Stimulated activated CD4-positive, alpha-beta T cell treated with anti-CD3 and anti-CD28 coated beads, Interleukin-2, amount 100 ng/mL, for 4 hours (primary cell): ENCODE results near the gene C2orf49.

ENCODE experiments used
- DNase-seq: peaks from one replicate; pipeline ENCODE4 v3.0.0-alpha.2; 2020; ENCODE audit warnings: low read depth

The C2orf49 gene

DNA sequence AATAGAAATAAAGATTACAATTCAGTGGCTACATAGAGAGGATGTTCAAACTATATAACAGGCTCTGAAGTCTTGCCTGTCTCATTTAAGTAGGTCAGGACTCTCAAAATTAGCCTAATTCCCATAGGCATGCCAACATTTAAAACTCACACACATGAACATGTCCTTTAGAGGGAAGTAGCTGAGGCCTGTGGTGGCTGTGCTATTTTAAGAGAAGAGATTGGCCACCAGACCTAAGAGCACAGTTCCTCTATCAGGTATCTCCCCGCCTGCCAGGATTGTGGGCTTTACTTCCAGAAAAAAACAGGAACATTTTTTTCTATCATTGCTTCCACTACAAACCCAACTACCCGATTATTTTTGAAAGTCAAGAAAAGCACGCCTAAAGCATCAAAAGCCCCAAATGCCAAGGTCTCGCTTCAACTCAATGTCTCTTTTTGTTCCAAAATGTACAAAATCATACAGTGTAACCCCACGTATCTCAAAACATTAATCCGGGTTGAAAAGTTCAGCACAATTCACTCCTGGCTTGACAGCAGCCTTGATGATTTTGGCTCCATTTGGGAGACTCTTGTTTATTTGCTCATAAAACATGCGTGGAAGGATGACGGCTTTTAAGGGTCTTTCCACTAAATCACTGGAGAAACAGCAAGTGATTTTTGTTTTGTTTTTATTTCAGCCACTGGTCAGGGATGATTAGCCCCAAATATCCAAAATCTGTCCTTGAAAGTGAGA is 46.3 kb downstream of the C2orf49 start:
- DNase-seq, result no peak

DNA sequence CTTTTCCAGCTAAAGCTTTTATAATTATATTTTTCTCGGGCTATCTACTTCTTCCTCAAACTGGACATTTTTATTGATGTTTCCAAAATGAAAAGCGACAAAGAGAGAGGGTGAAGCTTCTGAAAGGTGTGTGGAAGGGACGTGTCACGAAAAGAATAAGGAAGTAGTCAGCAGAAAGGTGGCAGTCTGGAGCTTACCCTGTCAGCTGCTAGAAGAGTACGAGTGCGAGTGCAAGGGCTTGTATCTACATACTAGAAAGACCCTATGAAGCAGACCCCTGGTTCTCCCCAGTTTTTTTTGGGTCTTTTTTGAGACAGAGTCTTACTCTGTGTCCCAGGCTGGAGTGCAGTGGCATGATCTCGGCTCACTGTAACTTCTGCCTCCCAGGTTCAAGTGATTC is 46.9 kb downstream of the C2orf49 start:
- no peak for DNase-seq

DNA sequence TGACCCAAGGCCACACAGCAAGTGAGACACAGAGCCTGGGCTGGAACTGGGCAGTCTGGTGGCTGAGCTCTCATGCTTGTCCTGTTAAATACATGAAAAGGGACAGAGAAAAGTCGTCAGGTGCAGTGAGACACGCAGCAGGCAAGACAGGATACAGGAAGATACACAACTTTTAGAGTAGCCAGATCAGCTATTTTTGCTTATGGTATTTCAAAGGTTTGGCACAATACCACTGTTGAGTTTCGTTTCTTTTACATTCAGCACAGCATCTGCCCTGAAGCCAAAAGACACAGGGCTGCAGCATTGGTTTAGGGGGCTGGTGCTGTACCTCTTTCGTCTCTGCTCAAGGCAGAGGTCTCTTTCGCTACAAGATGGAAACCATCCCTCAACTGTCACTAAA is 47.5 kb downstream of the C2orf49 start:
- no peak for DNase-seq

DNA sequence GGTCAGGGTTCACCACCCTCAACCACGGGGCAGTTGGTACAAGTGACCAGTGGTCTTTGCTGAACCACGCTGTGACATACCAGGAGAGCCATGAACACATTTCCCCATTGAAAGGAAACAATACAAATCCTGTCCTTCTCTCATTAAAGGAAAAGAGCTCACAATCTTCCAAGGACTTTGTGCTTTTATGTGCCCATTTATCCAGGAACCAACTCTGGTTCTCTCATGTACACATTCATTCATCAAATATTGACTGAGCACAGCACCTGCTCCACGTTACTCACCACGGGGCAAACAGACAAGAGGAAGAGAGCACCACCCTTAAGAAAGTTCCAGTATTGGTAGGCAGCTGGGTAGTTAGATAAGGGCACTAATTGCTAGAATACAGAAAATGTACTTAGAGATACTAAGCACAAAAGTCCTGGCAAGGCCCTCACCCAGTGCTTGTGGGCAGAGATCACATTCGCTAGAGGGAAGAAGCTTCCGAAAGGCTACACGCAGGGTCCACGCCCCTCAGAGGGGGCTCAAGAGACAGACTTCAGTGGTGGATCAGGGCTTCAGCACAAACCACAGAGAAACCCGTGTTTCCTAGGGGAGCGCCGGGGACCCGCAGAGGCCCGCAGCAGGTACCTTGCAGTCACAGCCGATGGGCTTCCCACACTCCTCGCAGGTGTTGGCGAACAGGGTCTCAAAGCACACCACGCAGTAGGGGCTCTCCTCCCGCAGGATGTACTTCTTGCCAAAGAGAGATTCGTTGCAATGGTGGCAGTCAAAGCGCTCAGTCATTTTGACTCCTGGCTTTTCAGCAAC is 48.6 kb downstream of the C2orf49 start:
- DNase-seq, result no peak

DNA sequence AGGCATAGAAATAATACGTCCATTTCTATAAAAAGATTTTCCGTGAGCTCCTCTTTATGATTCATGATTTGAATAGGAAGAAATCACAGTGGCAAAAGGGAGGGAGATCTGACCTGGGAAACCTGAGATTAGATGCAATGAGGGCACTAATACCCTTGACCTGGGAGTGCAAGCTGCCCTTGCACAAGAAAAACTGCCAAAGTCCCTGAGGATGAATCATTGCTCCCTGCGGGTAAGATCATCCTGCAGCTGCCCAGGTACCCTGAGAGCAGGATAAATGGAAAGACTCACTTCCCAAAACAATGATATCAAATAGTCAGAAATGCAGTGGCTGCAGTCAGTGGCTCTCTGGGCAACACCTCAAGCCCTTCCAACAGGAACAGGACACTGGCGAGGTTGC is 49.9 kb downstream of the C2orf49 start:
- no peak for DNase-seq

DNA sequence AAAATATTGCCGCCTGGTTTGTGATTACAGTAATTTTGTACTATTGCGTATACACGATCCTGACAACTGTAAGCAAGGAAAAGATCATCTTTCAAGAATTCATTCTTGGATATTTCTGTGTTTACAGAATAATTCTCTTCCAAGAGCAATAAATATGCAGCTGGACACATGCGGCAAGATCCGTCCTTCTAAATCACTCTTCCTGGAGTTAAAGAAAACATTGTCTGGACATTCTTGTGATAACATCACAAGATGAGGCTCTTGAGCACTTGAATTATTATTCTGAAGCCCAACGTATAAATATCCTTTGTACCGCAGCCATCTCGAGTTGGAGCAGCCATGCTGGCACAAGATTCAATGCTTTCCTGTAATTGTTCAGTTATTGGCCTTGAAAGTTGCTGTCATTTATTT is 51.6 kb downstream of the C2orf49 start:
- no peak for DNase-seq

DNA sequence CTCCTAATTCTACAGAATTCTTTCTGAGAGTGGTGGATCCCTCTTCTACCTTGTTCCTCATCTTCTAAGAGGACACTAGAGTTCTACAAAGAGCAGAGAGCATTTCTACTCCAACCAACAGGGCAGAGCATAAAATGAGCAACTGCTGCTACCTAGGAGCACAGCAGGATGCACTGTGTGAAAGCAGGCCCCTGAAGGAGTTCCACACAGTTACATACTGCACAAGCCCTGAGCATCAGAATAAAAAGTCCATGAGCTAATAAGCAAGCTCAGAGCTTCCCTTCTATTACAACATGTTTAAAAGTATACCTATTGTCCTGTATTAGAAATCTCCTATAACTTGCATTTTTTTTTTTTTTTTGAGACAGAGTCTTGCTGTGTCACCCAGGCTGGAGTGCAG is 53.1 kb downstream of the C2orf49 start:
- no peak for DNase-seq

DNA sequence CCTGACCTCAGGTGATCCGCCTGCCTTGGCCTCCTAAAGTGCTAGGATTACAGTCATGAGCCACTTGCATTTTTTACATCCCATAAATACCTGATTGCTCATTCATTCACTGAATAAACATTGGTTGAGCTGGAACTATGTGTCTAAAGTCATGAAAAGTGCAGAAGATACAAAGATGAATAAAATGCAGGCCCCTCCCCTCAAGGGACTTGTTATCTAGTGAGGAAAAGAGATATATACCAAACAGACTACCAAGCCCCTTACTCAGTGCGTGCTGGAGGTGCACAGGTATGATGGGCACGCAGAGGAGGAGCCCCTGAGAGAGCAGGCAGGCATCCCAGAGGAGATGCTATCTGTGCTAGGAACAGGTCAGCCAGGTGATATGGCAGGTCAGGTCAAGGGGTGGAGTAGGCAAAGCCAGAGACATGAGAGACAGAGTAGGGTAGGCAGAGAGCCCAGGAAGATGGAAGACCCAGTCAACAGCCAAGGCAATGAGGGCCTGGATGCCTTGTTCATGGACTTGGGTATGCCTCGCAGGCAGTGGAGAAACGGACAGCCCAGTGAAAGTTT is 53.8 kb downstream of the C2orf49 start:
- DNase-seq, result no peak

DNA sequence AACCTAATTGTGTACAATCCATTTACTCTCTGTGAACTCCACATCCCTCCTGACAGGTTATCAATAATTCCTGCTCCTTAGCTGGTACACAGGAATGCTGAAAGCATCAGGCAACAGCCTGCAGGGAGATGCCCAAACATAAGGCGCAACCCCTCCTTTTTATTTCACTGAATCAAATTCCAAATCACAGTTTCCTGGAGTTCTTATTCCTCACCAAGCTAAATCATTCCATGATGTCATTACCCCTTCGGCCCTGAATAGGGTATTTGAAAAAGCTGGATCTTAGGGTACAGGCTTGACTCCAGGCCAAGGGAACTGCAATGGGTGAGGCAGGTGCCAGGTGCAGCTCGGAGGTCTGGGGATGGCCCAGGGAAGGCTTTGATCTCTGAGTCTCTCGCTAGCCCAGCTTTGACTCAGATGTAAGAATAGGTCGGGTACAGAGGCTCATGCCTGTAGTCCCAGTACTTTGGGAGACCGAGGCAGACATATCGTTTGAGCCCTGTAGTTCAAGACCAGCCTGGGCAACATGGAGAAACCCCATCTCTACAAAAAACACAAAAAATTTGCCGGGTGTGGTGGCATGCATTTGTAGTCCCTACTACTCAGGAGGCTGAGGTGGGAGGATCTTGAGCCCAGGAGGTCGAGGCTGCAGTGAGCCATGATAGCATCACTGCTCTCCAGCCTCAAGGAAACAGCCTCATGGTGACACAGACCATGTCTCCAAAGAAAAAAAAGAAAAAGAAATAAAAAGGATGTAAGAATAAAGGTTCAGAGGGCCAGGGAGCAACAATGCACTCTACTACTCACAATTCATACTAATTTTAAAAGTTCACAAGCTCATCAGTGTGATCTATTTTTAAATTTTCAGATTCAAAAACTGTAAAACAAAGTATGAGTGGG is 54.7 kb downstream of the C2orf49 start:
- no peak for DNase-seq

DNA sequence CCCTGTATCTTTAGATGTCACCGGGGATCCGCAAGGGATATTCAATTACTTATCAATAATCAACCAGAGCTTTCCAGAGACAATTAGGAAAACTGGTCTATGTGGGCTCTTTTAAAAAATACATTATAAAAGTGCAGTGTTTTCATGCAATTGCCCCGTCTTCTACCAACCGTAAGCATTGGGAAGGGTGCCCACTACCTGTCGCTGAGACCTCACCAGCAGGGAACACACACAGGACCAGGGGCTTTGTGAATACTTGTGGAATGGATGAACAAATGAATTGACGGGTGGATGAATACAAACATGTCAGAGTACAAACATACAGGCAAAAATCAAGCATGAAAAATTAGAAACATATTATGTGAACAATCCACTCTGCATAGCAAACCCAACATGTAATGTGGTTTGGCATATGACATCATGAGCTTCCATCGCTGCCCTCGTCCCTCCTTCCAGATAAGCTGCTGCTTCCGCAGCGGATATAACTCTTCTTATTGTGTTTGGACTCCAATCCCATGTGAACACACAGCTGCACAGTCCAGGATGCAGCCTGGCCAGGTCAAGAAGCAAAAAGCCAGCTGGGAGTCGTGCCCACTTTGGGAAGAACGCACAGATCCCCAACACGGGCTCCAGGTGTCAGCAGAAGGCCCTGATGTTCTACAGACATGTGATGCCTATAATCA is 56.2 kb downstream of the C2orf49 start:
- DNase-seq, result no peak

DNA sequence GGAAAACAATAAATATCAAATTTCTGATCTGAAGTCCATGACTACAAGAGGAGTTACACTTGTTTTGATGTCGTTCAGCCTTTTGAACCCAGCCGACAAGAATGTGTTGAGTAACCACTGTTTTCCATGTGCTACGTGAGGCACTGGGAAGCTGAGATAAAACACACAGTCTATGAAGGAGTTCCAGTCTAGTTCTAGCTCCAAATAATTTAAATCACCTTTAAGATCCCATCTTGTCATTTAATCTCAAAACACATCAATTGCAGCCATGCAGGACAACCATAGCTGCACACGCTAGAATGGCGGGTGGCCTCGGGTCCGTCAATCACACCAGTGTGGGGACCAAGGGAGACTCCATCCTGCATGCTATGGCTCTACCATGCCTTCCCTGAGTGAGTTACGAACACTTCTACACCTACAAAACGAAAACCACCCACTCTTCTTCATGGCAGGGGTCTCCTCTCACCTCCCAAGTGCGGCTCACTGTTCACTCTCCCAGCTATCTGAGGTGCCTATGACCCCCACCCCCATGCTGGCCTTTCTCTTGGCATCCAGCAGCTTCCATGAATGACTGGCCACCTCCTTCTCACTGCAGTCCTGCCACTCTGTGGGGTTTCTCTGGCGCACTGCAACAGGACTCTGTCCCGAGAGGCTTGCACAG is 57.7 kb downstream of the C2orf49 start:
- no peak for DNase-seq

DNA sequence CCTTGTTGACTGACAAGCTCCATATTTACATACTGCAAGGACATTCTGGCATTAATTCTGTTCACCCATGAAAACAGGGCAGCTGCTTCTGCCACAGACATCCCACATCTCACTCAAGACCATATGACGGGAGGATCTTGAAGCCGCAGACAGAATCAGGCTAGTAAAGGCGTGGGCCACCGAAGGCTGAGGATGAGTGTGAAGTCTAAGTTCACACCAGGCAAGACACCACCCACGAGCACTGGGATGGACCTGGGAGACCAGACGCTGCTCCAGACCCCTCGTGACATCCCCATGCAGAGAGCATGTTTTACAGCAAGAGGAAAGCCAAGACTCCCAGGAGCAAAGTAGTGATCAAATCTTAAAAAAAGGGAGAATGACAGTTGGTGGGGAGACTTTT is 58.4 kb downstream of the C2orf49 start:
- DNase-seq, result no peak

DNA sequence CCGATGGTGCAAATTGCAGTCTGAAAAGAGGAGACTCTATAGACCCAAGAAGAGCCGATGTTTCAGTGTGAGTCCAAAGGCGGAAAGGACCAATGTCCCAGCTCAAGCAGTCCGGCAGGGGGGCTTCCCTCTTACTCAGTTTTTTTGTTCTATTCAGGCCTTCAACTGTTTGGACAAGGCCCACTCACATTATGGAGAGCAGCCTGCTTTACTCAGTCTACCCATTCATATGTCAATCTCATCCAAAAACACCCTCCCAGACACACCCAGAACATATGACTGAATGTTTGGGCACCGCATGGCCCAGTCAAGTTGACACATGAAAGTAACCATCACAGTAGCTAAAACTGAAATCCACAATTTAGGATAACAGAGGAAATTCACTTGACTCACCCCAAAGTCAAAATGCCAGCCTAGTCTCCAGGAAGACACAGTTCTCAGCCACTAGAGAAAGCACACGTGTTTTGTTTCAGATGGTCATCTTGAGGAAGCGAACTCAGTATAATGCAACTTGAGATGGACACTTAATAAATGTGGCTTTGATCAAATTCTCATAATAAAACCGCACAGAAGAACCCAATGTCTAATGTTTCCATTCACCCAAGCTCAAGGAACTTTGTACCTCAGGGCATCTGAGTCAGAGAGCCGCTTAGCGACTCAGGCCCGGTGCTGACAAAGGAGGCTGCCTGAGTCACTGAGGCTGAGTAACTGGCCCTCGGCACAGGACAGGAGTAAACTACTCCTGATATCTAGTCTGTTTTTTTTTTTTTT is 59.1 kb downstream of the C2orf49 start:
- peak; percentile 50 for DNase-seq

DNA sequence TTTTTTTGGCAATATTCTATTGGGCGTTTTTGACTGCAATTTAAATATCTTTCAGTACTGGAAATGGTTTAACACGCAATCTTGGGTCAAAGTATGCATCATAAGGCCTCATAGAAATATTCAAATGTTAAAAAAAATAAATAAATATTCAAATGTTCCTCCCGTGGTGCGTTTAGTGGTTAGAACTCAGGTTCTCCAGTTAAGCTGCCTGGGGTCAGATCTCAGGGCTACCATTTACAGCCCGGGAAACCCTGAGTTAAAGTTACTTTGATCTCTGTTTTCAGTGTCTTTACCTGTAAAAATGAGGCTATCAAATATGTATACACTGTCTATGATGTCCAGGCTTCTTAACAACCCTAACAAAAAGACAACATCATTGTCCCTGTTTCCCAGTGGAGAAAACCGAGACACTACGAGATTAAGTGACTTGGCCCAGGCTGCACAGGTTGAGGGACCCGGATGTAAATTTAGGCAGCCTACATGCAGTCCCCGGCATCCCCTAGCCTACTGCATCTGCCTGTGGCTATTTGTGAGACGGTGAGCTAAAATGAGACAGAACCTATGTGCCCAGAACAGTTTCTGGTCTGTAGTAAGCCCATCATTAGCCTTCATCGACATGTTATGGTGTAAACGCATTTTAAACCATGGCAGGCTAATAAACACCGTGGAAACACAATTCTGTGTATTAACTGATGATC is 59.8 kb downstream of the C2orf49 start:
- no peak for DNase-seq

DNA sequence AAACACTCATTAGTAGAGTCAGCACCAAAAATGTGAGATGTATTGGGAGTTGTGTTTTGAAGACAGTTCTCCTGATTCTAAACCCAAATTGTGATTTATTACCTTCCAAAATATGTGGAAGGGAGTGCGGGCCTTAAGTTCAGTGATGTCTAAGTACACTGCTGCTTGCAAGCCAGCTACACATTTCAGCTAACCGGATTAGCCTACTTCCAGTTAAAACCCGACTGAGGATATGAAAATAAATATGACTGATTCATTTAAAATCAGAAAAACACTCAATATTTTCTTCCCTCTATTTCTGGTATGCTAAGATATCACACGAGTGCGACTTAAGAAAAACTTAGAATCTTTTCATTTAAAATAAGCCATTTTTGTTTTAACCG is 60.6 kb downstream of the C2orf49 start:
- no peak for DNase-seq

DNA sequence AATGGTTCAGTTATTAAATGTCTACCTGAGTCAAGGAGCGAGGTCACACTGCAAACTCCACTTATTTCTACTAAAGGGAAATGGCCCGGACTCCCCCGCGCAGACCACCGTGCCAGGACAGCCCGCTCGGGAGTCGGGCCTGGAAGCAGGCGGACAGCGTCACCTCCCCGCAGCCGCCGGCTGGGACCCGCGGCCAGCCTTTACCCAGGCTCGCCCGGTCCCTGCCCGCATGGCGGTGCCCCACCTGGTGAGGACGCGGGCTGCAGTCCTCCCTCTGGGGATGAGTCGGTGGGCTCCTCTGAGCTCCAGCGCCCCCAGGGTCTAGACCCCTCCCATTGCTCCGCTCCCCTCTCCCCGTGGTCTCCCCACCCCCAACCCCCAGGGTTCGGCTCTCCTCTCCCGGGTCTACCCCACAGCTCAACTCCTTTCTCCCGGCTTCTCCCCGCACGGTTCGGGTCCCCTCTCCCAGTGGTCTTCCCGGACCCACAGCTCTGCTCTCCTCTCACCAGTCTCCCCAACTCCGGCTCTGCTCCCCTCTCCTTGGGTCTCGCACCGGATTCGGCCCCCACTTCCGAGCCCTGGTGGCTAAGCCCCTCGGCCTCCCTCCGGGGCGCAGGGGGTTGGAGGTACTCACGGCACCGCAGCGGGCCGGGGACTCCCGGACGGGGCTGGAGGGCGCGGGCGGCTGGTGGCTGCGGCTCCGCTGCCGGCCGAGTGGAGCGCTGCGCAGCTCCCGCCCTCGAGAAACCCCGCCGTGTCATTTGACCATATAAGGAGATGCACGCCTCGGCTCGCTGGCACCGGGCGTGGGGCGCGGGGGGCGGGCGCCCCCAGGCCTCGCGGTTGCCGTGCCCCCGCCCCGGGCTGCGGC is 61.2 kb downstream of the C2orf49 start, which contains the start of gene FHL2:
Gene FHL2 (minus strand): TSS at position 716 of the 871 bp plus-strand sequence. CDS start 12,535 bp downstream, outside the sequence.
- DNase-seq, result peak; percentile 60
